WI38 (cell line): Measurements from ENCODE around the gene PDE4D.

Experiments used
- H3K4me3 ChIP-seq: 2 replicates; pipeline ENCODE4 v1.5.1; 2011; ENCODE audit warnings: low read depth, mild to moderate bottlenecking, control low read depth, low read length
- TF ChIP-seq, protein P1 (sequence below): IDR thresholded peaks from 2 replicates; pipeline ENCODE4 v1.5.1; 2012; ENCODE audit warnings: low read depth, mild to moderate bottlenecking, control low read depth, low read length

Gene PDE4D

DNA sequence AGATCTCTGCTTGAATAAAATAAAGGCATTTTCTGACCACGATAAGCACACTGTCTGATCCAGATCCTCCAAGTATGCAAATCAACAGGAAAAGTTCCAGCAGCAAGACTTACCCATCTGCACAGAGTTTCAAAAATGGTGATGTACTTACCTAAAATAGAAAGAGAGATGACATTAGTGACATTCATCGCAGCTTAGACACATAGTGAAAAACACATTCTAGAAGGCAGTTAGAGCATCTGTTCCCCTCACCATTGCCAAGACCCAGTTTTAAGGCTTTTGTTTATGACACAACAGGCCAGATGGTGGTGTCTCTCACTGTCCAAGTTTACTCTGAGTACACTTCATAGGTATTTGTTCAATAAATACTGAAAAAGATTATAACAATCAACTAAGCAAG lies 207.7 kb downstream of the PDE4D start:
- TF ChIP-seq, protein P1, sequence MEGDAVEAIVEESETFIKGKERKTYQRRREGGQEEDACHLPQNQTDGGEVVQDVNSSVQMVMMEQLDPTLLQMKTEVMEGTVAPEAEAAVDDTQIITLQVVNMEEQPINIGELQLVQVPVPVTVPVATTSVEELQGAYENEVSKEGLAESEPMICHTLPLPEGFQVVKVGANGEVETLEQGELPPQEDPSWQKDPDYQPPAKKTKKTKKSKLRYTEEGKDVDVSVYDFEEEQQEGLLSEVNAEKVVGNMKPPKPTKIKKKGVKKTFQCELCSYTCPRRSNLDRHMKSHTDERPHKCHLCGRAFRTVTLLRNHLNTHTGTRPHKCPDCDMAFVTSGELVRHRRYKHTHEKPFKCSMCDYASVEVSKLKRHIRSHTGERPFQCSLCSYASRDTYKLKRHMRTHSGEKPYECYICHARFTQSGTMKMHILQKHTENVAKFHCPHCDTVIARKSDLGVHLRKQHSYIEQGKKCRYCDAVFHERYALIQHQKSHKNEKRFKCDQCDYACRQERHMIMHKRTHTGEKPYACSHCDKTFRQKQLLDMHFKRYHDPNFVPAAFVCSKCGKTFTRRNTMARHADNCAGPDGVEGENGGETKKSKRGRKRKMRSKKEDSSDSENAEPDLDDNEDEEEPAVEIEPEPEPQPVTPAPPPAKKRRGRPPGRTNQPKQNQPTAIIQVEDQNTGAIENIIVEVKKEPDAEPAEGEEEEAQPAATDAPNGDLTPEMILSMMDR, result no peak
- H3K4me3 ChIP-seq, result no peak overlapping the region

DNA sequence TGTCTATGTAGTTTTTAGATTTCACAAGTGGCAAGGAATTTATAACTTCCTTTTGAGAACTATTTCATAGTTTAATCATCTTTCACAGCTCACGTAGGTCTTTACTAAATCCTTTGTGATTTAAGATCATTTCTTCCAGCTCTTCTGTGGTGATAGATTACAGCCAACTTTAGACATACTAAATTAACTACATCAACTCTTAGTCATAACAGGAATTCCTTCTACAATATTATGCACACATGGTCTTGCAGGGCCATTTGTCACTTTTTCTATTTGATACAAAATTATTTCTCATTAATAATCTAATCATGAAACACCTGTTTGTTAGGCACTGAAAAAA lies 208.4 kb downstream of the PDE4D start:
- no peak overlapping the region for H3K4me3 ChIP-seq
- TF ChIP-seq, protein P1, result no peak

DNA sequence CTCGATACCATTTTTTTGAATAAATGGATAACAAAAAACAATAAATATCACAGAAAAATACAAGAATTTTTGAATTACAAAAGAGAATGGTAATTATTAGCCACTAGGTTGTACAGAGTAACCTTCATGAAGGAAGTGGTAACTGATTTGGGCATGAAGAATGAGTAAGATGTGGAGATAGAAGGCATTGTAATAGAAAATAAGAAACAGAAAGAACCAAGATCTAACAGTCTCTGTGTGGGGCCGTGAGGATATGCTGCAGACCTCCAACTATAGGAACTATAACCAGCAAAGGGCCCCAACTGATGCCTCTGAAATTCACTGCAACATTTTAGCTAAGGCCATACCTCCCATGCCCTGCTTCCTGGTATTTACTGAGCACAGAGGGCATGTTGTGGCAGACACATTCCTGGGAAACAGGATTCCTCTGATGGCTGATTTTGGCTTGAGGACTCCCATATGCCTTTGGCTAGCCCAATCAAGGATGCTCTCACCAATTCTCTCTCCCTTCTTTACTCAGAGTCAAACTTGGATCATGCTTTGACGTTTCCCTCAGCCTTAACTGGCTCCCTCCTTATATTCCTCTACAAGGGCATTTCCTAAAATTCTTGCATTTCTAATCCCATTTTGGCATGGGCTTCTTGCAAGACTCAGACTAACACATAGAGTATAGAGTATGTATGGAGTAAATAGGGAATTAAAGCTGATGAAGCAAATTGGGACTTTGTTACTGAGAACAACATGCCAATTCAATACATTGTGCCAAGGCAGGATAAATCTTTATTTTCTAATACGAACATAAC lies 208.9 kb downstream of the PDE4D start:
- no peak overlapping the region for H3K4me3 ChIP-seq
- TF ChIP-seq, protein P1, result no peak

DNA sequence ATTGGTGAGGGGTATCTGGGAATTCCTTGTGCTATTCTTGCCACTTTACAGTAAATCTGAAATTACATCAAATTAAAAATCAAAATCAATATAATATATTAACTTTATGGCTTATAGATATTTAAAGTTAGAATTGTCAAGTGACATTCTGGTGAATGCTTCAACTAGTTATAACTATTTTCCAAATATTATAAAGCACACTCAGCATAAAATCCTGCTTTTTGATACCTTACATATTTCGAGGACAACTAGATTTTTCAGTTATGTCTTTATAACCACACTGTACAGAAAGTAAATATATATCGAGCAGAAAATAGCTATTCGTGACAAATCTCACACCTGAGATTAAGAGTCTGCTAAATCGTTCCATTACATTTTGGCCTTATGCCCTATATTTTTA lies 210.2 kb downstream of the PDE4D start:
- H3K4me3 ChIP-seq, result no peak overlapping the region
- TF ChIP-seq, protein P1, result no peak

DNA sequence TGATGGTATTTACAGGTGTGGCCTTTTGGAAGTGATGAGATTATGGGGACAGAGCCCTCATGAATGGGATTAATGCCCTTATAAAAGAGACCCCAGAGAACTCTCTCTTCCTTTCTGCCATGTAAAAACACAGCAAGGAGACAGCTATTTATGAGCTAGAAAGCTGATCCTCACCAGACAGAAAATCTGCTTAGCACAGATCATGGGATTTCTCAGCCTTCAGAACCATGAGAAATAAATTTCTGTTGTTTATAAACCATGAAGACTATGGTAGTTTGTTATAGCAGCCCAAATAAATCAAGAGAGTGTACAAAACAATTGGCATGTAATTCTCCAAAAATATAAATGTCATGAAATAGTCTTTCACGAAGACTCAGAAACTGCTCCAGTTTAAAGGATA lies 211.0 kb downstream of the PDE4D start:
- no peak overlapping the region for H3K4me3 ChIP-seq
- TF ChIP-seq, protein P1, result no peak

DNA sequence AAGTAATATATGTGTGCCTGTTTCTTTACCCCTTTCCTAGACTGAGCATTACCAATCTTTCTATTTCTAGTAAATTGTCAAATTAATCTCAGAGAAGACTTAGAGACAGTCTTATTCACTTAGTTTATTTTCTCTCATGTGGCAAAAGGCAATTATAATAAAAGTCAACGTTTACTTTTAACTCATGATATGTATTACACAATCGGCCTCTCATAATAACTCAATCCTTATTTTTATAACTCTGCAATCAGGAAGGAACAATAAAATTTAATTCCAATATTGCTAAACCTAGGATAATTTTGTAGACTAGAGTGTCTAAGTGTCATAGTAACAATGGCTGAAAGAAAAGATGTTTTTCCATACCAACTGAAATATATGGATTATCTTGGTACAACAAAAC lies 214.6 kb downstream of the PDE4D start:
- TF ChIP-seq, protein P1, result no peak
- H3K4me3 ChIP-seq, result no peak overlapping the region

DNA sequence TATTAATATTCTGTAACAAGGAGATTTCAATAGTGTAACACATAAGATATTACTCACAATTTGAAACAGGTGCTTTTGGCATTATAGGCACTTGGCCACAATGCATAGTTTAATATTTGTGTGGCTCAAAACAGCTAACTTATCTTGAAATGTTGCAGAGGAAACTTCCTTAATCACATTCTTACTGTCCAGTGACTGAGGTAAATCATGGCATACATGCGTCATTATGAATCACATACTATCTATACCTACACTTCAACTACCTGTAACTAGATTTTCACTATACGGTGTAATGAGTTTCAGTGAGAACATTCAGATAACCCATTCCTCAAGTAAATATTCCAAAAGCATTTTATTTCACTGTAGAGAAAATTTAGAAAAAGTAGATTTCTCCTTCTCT lies 218.8 kb downstream of the PDE4D start:
- no peak overlapping the region for H3K4me3 ChIP-seq
- TF ChIP-seq, protein P1, result no peak
